Muscle layer of colon (tissue), 2 donors: Measurements from ENCODE around the gene ORM2.
"Not testable (repeated sequence)": the region's sequence is repeated elsewhere in the genome, so short reads cannot be mapped to it uniquely, and the experiment has no call there.

ENCODE experiments used
- H3K27ac ChIP-seq: one replicate; pipeline ENCODE4 v1.7.0; 2013; ENCODE audit warnings: low read depth, mild to moderate bottlenecking, low read length, moderate library complexity
- H3K27me3 ChIP-seq, 2 donors: one replicate each; pipeline ENCODE4 v1.7.0; 2013; ENCODE audit warnings: low read length in 2 of 2, mild to moderate bottlenecking in 2 of 2; ENCODE audit not compliant: insufficient read depth in 2 of 2, control insufficient read depth in 1 of 2
- H3K36me3 ChIP-seq: one replicate; pipeline ENCODE4 v1.7.0; 2013; ENCODE audit warnings: mild to moderate bottlenecking, low read length; ENCODE audit not compliant: insufficient read depth
- H3K4me1 ChIP-seq: one replicate; pipeline ENCODE4 v1.7.0; 2013; ENCODE audit warnings: mild to moderate bottlenecking, low read length; ENCODE audit not compliant: insufficient read depth
- H3K4me3 ChIP-seq, 2 donors: one replicate each; pipeline ENCODE4 v1.7.0; 2013; ENCODE audit warnings: low read length in 2 of 2, low read depth in 1 of 2, mild to moderate bottlenecking in 1 of 2, moderate library complexity in 1 of 2
- H3K9ac ChIP-seq: one replicate; pipeline ENCODE4 v1.7.0; 2013; ENCODE audit warnings: low read length
- H3K9me3 ChIP-seq: one replicate; pipeline ENCODE4 v1.7.0; 2013; ENCODE audit warnings: mild to moderate bottlenecking, low read length
- donor health status: abdominal sarcoma.
- donor health status: Adenocarcinoma of cecum.

The ORM2 gene

GRCh38 chr9:114329625-114330022 lies at the start of gene ORM2:
Gene ORM2, plus strand, starts transcription at chr9:114329869. Its CDS starts 36 bp downstream, at chr9:114329905.
- H3K4me1 ChIP-seq, H3K4me3 ChIP-seq, H3K9ac ChIP-seq, H3K27ac ChIP-seq, H3K36me3 ChIP-seq, H3K27me3 ChIP-seq, H3K9me3 ChIP-seq: not testable (repeated sequence)

- Histone ChIP-seq H3K36me3 (no peaks in the 10 kb centered on the region), H3K4me3 (no peak overlapping the region), H3K4me1 (no peaks in the 10 kb centered on the region), H3K27ac (no peak overlapping the region), H3K9me3 (no peaks in the 10 kb centered on the region), H3K27me3 (no peaks in the 10 kb centered on the region), H3K9ac (no peak overlapping the region)
Observed at GRCh38 chr9:114280636-114281472, 48.8 kb upstream of the ORM2 start.

- H3K36me3 ChIP-seq = no peaks in the 10 kb centered on the region
- no peaks in the 10 kb centered on the region for H3K27me3 ChIP-seq
- no peaks in the 10 kb centered on the region for H3K4me1 ChIP-seq
- no peak overlapping the region for H3K27ac ChIP-seq
- no peak overlapping the region for H3K9ac ChIP-seq
- H3K4me3 ChIP-seq = no peak overlapping the region
- H3K9me3 ChIP-seq = no peaks in the 10 kb centered on the region
Observed at GRCh38 chr9:114281473-114282103, 48.1 kb upstream of the ORM2 start.

- H3K27ac ChIP-seq = no peak overlapping the region
Observed at GRCh38 chr9:114282104-114282485, 47.6 kb upstream of the ORM2 start.

GRCh38 chr9:114282507-114282906 lies 47.2 kb upstream of the ORM2 start:
- no peak overlapping the region for H3K4me3 ChIP-seq
- H3K4me1 ChIP-seq = no peaks in the 10 kb centered on the region
- H3K9ac ChIP-seq = no peak overlapping the region
- no peaks in the 10 kb centered on the region for H3K36me3 ChIP-seq
- H3K27ac ChIP-seq = no peak overlapping the region
- no peaks in the 10 kb centered on the region for H3K9me3 ChIP-seq
- H3K27me3 ChIP-seq = no peaks in the 10 kb centered on the region

More at GRCh38 chr9:114282104-114282485, 47.6 kb upstream of the ORM2 start:
- H3K4me3 ChIP-seq = no peak overlapping the region
- H3K9ac ChIP-seq = no peak overlapping the region
- H3K36me3 ChIP-seq = no peaks in the 10 kb centered on the region
- H3K27me3 ChIP-seq = no peaks in the 10 kb centered on the region
- no peaks in the 10 kb centered on the region for H3K4me1 ChIP-seq
- no peaks in the 10 kb centered on the region for H3K9me3 ChIP-seq

GRCh38 chr9:114282926-114283325 lies 46.7 kb upstream of the ORM2 start:
- H3K4me1 ChIP-seq = no peaks in the 10 kb centered on the region
- H3K9ac ChIP-seq = no peak overlapping the region
- no peaks in the 10 kb centered on the region for H3K36me3 ChIP-seq
- no peak overlapping the region for H3K27ac ChIP-seq
- H3K4me3 ChIP-seq = no peak overlapping the region
- no peaks in the 10 kb centered on the region for H3K9me3 ChIP-seq
- no peaks in the 10 kb centered on the region for H3K27me3 ChIP-seq

GRCh38 chr9:114283551-114284111 lies 46.0 kb upstream of the ORM2 start:
- Histone ChIP-seq H3K4me3 (no peak overlapping the region), H3K27ac (no peak overlapping the region), H3K27me3 (no peaks in the 10 kb centered on the region), H3K36me3 (no peaks in the 10 kb centered on the region), H3K9ac (no peak overlapping the region), H3K4me1 (no peaks in the 10 kb centered on the region), H3K9me3 (no peaks in the 10 kb centered on the region)

GRCh38 chr9:114284316-114285060 lies 45.2 kb upstream of the ORM2 start:
- Histone ChIP-seq H3K4me1 (no peaks in the 10 kb centered on the region), H3K9me3 (no peaks in the 10 kb centered on the region), H3K27ac (no peak overlapping the region), H3K36me3 (no peaks in the 10 kb centered on the region), H3K4me3 (no peak overlapping the region), H3K27me3 (no peaks in the 10 kb centered on the region), H3K9ac (no peak overlapping the region)

- no peak overlapping the region for H3K27ac ChIP-seq
- H3K9me3 ChIP-seq = no peaks in the 10 kb centered on the region
- H3K4me1 ChIP-seq = no peaks in the 10 kb centered on the region
- no peak overlapping the region for H3K9ac ChIP-seq
- H3K27me3 ChIP-seq = no peaks in the 10 kb centered on the region
- H3K4me3 ChIP-seq = no peak overlapping the region
- no peaks in the 10 kb centered on the region for H3K36me3 ChIP-seq
Observed at GRCh38 chr9:114285166-114285867, 44.4 kb upstream of the ORM2 start.

- no peaks in the 10 kb centered on the region for H3K27me3 ChIP-seq
- no peaks in the 10 kb centered on the region for H3K9me3 ChIP-seq
- H3K9ac ChIP-seq = no peak overlapping the region
- H3K4me3 ChIP-seq = no peak overlapping the region
- H3K36me3 ChIP-seq = no peaks in the 10 kb centered on the region
- H3K27ac ChIP-seq = no peak overlapping the region
- H3K4me1 ChIP-seq = no peaks in the 10 kb centered on the region
Observed at GRCh38 chr9:114286146-114286679, 43.5 kb upstream of the ORM2 start.
